ENCODE measurements around the gene COL28A1. TPM values are rescaled to one million over a fixed set of nuclear protein-coding genes. Genes with fewer than 3 reads are reported as not detected.

The COL28A1 gene
- total RNA-seq, 1 donor from 2014 or later: not detected

GRCh38 chr7:7554649-7555575 is 19.2 kb upstream of the COL28A1 start:
- H3K4me3 Mint-ChIP-seq (ENCODE audit: unreplicated experiment): no peak overlapping the region
- H3K27me3 Mint-ChIP-seq (ENCODE audit: unreplicated experiment): peaks cover 2% of the 10 kb centered on the region
- no peaks in the 10 kb centered on the region for H3K4me1 Mint-ChIP-seq (ENCODE audit: unreplicated experiment)
- DNase-seq (ENCODE audit: low spot score): no peak
- H3K9me3 Mint-ChIP-seq (ENCODE audit: unreplicated experiment): no peaks in the 10 kb centered on the region
- no peak overlapping the region for H3K27ac Mint-ChIP-seq (ENCODE audit: unreplicated experiment)
- TF ChIP-seq CTCF (IDR thresholded peaks at IDR 0.05; ENCODE audit: unreplicated experiment): no peak
- no peaks in the 10 kb centered on the region for H3K36me3 Mint-ChIP-seq (ENCODE audit: low read depth, unreplicated experiment)

GRCh38 chr7:7554021-7554432 is 18.4 kb upstream of the COL28A1 start:
- H3K4me3 Mint-ChIP-seq (ENCODE audit: unreplicated experiment): no peak overlapping the region
- DNase-seq (ENCODE audit: low spot score): no peak
- H3K36me3 Mint-ChIP-seq (ENCODE audit: low read depth, unreplicated experiment): no peaks in the 10 kb centered on the region
- no peaks in the 10 kb centered on the region for H3K9me3 Mint-ChIP-seq (ENCODE audit: unreplicated experiment)
- no peak overlapping the region for H3K27ac Mint-ChIP-seq (ENCODE audit: unreplicated experiment)
- peaks cover 2% of the 10 kb centered on the region for H3K27me3 Mint-ChIP-seq (ENCODE audit: unreplicated experiment)
- H3K4me1 Mint-ChIP-seq (ENCODE audit: unreplicated experiment): no peaks in the 10 kb centered on the region
- TF ChIP-seq CTCF (IDR thresholded peaks at IDR 0.05; ENCODE audit: unreplicated experiment): no peak

- Mint-ChIP-seq H3K27me3 (ENCODE audit: unreplicated experiment) (peaks cover 2% of the 10 kb centered on the region), H3K4me3 (ENCODE audit: unreplicated experiment) (no peak overlapping the region), H3K27ac (ENCODE audit: unreplicated experiment) (no peak overlapping the region), H3K4me1 (ENCODE audit: unreplicated experiment) (no peaks in the 10 kb centered on the region), H3K9me3 (ENCODE audit: unreplicated experiment) (no peaks in the 10 kb centered on the region), H3K36me3 (ENCODE audit: low read depth, unreplicated experiment) (no peaks in the 10 kb centered on the region)
- DNase-seq (ENCODE audit: low spot score): no peak
- no peak for TF ChIP-seq CTCF (IDR thresholded peaks at IDR 0.05; ENCODE audit: unreplicated experiment)
These were observed 17.7 kb upstream of the COL28A1 start for GRCh38 chr7:7553386-7553785.

GRCh38 chr7:7552199-7552598 is 16.5 kb upstream of the COL28A1 start:
- Mint-ChIP-seq H3K4me3 (ENCODE audit: unreplicated experiment) (no peak overlapping the region), H3K36me3 (ENCODE audit: low read depth, unreplicated experiment) (no peaks in the 10 kb centered on the region), H3K27ac (ENCODE audit: unreplicated experiment) (no peak overlapping the region), H3K4me1 (ENCODE audit: unreplicated experiment) (no peaks in the 10 kb centered on the region), H3K27me3 (ENCODE audit: unreplicated experiment) (peaks cover 2% of the 10 kb centered on the region), H3K9me3 (ENCODE audit: unreplicated experiment) (no peaks in the 10 kb centered on the region)
- no peak for DNase-seq (ENCODE audit: low spot score)
- TF ChIP-seq CTCF (IDR thresholded peaks at IDR 0.05; ENCODE audit: unreplicated experiment): no peak

GRCh38 chr7:7550663-7551062 is 15.0 kb upstream of the COL28A1 start:
- DNase-seq (ENCODE audit: low spot score): no peak
- Mint-ChIP-seq H3K4me3 (ENCODE audit: unreplicated experiment) (no peak overlapping the region), H3K4me1 (ENCODE audit: unreplicated experiment) (no peaks in the 10 kb centered on the region), H3K27ac (ENCODE audit: unreplicated experiment) (no peak overlapping the region), H3K36me3 (ENCODE audit: low read depth, unreplicated experiment) (no peaks in the 10 kb centered on the region), H3K27me3 (ENCODE audit: unreplicated experiment) (no peaks in the 10 kb centered on the region), H3K9me3 (ENCODE audit: unreplicated experiment) (no peaks in the 10 kb centered on the region)
- TF ChIP-seq CTCF (IDR thresholded peaks at IDR 0.05; ENCODE audit: unreplicated experiment): no peak
